ENCODE results near the gene OXGR1.

DNA sequence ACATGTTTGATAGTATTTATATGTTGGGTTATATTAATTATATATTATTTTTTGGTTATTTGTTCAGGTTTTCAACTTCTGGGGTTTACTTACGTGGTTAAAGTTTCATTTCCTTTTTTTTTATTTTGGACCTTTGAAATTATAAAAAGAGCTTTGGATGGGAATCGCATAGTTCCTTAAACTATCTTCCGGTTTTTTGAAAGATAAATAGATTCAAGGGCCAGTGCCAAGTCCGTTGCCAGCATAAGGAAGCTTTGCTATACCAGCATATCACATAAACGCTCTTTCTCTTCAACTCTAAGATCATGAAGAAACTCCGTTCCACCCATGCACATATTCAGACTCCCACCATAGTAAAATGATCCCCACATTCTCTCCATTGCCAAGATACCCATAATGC lies 7.4 kb upstream of the OXGR1 start:
- TF ChIP-seq GATA2 (IDR thresholded peaks at IDR 0.05; ENCODE audit: low read depth, low read length) (no peak), GATA3 (IDR thresholded peaks at IDR 0.05; ENCODE audit: low read depth, low read length) (no peak)

Measured in SH-SY5Y (cell line).